Ishikawa (cell line): ENCODE data around the gene TRAPPC3.

Experiments
- CEBPB ChIP-seq: IDR thresholded peaks from 2 replicates; pipeline ENCODE4 v1.6.1; 2012
- CREB1 ChIP-seq: IDR thresholded peaks from 2 replicates; pipeline ENCODE4 v1.6.1; 2012; ENCODE audit warnings: low read depth
- EGR1 ChIP-seq: IDR thresholded peaks from 2 replicates; pipeline ENCODE4 v1.6.1; 2012
- EP300 ChIP-seq: IDR thresholded peaks from 2 replicates; pipeline ENCODE4 v1.6.1; 2012; ENCODE audit warnings: borderline replicate concordance
- FOXM1 ChIP-seq: IDR thresholded peaks from 2 replicates; pipeline ENCODE4 v1.6.1; 2012; ENCODE audit warnings: low read depth, borderline replicate concordance
- NFIC ChIP-seq: IDR thresholded peaks from 2 replicates; pipeline ENCODE4 v1.6.1; 2012
- RAD21 ChIP-seq: IDR thresholded peaks from 2 replicates; pipeline ENCODE4 v1.6.1; 2012; ENCODE audit warnings: low read depth
- TAF1 ChIP-seq: IDR thresholded peaks from 2 replicates; pipeline ENCODE4 v1.6.1; 2012; ENCODE audit warnings: low read depth, mild to moderate bottlenecking
- TCF12 ChIP-seq: IDR thresholded peaks from 2 replicates; pipeline ENCODE4 v1.6.1; 2012; ENCODE audit warnings: low read depth
- TEAD4 ChIP-seq: IDR thresholded peaks from 2 replicates; pipeline ENCODE4 v1.6.1; 2012
- TF ChIP-seq, protein P1 (sequence below): IDR thresholded peaks from 2 replicates; pipeline ENCODE4 v1.6.1; 2012; ENCODE audit warnings: low read depth, mild to moderate bottlenecking
- TF ChIP-seq, protein P2 (sequence below): IDR thresholded peaks from 2 replicates; pipeline ENCODE4 v1.6.1; 2012

DNA sequence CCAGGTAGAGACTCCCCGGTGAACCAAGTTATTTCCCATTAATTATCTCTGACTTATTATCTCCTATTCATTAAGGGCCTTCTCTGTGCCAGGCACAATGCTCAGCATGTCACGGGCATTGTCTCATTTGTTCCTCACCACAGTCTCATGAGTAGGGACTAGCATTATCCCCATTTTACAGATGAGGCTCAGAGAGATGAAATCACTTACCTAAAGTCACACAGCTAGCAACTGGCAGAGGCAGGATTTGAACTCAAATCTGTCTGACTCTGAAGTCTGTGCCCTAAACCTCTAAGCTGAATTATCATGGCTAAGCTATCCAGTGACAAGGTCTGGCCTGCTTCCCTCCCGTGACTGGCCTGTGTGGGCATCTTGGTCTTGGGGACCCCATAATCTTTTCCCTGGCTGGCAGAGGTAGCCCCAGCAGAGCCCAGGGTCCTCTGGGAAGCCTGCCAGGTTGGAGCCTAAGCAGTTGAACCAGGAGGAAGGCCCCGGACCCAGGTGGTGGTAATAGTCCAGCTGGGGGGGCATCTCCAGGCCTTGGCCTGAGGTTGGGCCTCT, 11.2 kb upstream of the TRAPPC3 start:
- no peak for TF ChIP-seq RAD21
- no peak for TF ChIP-seq CREB1
- TF ChIP-seq TEAD4, result no peak
- no peak for TF ChIP-seq TAF1
- TF ChIP-seq, protein P1, sequence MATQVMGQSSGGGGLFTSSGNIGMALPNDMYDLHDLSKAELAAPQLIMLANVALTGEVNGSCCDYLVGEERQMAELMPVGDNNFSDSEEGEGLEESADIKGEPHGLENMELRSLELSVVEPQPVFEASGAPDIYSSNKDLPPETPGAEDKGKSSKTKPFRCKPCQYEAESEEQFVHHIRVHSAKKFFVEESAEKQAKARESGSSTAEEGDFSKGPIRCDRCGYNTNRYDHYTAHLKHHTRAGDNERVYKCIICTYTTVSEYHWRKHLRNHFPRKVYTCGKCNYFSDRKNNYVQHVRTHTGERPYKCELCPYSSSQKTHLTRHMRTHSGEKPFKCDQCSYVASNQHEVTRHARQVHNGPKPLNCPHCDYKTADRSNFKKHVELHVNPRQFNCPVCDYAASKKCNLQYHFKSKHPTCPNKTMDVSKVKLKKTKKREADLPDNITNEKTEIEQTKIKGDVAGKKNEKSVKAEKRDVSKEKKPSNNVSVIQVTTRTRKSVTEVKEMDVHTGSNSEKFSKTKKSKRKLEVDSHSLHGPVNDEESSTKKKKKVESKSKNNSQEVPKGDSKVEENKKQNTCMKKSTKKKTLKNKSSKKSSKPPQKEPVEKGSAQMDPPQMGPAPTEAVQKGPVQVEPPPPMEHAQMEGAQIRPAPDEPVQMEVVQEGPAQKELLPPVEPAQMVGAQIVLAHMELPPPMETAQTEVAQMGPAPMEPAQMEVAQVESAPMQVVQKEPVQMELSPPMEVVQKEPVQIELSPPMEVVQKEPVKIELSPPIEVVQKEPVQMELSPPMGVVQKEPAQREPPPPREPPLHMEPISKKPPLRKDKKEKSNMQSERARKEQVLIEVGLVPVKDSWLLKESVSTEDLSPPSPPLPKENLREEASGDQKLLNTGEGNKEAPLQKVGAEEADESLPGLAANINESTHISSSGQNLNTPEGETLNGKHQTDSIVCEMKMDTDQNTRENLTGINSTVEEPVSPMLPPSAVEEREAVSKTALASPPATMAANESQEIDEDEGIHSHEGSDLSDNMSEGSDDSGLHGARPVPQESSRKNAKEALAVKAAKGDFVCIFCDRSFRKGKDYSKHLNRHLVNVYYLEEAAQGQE, result no peak
- no peak for TF ChIP-seq CEBPB
- no peak for TF ChIP-seq EP300
- no peak for TF ChIP-seq EGR1
- TF ChIP-seq TCF12, result no peak
- no peak for TF ChIP-seq FOXM1
- TF ChIP-seq NFIC, result no peak
- TF ChIP-seq, protein P2, sequence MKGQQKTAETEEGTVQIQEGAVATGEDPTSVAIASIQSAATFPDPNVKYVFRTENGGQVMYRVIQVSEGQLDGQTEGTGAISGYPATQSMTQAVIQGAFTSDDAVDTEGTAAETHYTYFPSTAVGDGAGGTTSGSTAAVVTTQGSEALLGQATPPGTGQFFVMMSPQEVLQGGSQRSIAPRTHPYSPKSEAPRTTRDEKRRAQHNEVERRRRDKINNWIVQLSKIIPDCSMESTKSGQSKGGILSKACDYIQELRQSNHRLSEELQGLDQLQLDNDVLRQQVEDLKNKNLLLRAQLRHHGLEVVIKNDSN, result no peak
